ENCODE results near the gene ZBTB20. TPM values are rescaled to one million over a fixed set of nuclear protein-coding genes. Genes with fewer than 3 reads are reported as not detected.

Gene ZBTB20
- polyA plus RNA-seq, 3 donors, result 1.3 to 3.2 (median 2.0) TPM

- Histone ChIP-seq H3K9ac (ENCODE audit: insufficient read depth, low read length, poor library complexity, severe bottlenecking) (no peak overlapping the region), H3K4me2 (replicated peaks; ENCODE audit: extremely low read depth, low read length, poor library complexity, severe bottlenecking) (no peak overlapping the region), H3K4me3 (replicated peaks in 1 of 3; ENCODE audit: low read depth in 2 of 3, low read length in 3 of 3) (no peak overlapping the region), H3K27ac (ENCODE audit: low read depth in 1 of 2, low read length in 2 of 2) (no peak overlapping the region), H4K20me1 (ENCODE audit: insufficient read depth, low read length) (no peaks in the 10 kb centered on the region), H3K27me3 (ENCODE audit: control insufficient read depth in 2 of 2, insufficient read depth in 2 of 2, low read length in 2 of 2) (no peaks in the 10 kb centered on the region), H2AFZ (ENCODE audit: insufficient read depth, low read depth, low read length, poor library complexity, severe bottlenecking) (no peak overlapping the region), H3K9me3 (replicated peaks in 1 of 2; ENCODE audit: control insufficient read depth in 1 of 2, insufficient read depth in 1 of 2, low read length in 2 of 2) (no peaks in the 10 kb centered on the region), H3K4me1 (ENCODE audit: control insufficient read depth in 1 of 2, insufficient read depth in 2 of 2, low read length in 2 of 2) (no peaks in the 10 kb centered on the region), H3K36me3 (replicated peaks in 1 of 2; ENCODE audit: control insufficient read depth in 1 of 2, insufficient read depth in 2 of 2, low read length in 2 of 2) (no peaks in the 10 kb centered on the region), H3K79me2 (ENCODE audit: insufficient read depth, low read length) (no peaks in the 10 kb centered on the region)
- H3K4me3 Mint-ChIP-seq, result no peak overlapping the region
- intact Hi-C loops (cut with micrococcal nuclease), result no loop called here
- WGBS (ENCODE audit: insufficient coverage), result no CpG with 5 or more reads among the region's 1 CpG
- TF ChIP-seq CTCF (IDR thresholded peaks at IDR 0.05), result no peak
- H3K27me3 Mint-ChIP-seq (ENCODE audit: low read depth in 3 of 3), result no peaks in the 10 kb centered on the region
- H3K9me3 Mint-ChIP-seq, result no peaks in the 10 kb centered on the region
- DNase-seq, result no peak
- no peak overlapping the region for H3K27ac Mint-ChIP-seq
- H3K36me3 Mint-ChIP-seq, result no peaks in the 10 kb centered on the region
- H3K4me1 Mint-ChIP-seq, result no peaks in the 10 kb centered on the region
Measured at GRCh38 chr3:115087512-115087911, 59.6 kb downstream of the ZBTB20 start.

- no peak overlapping the region for H3K9ac ChIP-seq (ENCODE audit: insufficient read depth, low read length, poor library complexity, severe bottlenecking)
- DNase-seq, result no peak
- WGBS (ENCODE audit: insufficient coverage), result no CpG with 5 or more reads among the region's 2 CpGs
- Mint-ChIP-seq H3K27me3 (ENCODE audit: low read depth in 3 of 3) (no peaks in the 10 kb centered on the region), H3K36me3 (no peaks in the 10 kb centered on the region), H3K4me1 (no peaks in the 10 kb centered on the region), H3K4me3 (no peak overlapping the region), H3K27ac (no peak overlapping the region), H3K9me3 (no peaks in the 10 kb centered on the region)
- no peak overlapping the region for H3K4me3 ChIP-seq (replicated peaks in 1 of 3; ENCODE audit: low read depth in 2 of 3, low read length in 3 of 3)
- no peak overlapping the region for H3K27ac ChIP-seq (ENCODE audit: low read depth in 1 of 2, low read length in 2 of 2)
- H4K20me1 ChIP-seq (ENCODE audit: insufficient read depth, low read length), result no peaks in the 10 kb centered on the region
- no peaks in the 10 kb centered on the region for H3K9me3 ChIP-seq (replicated peaks in 1 of 2; ENCODE audit: control insufficient read depth in 1 of 2, insufficient read depth in 1 of 2, low read length in 2 of 2)
- intact Hi-C loops (cut with micrococcal nuclease), result no loop called here
- no peaks in the 10 kb centered on the region for H3K79me2 ChIP-seq (ENCODE audit: insufficient read depth, low read length)
- H3K4me2 ChIP-seq (replicated peaks; ENCODE audit: extremely low read depth, low read length, poor library complexity, severe bottlenecking), result no peak overlapping the region
- TF ChIP-seq CTCF (IDR thresholded peaks at IDR 0.05), result no peak
- no peak overlapping the region for H2AFZ ChIP-seq (ENCODE audit: insufficient read depth, low read depth, low read length, poor library complexity, severe bottlenecking)
- H3K27me3 ChIP-seq (ENCODE audit: control insufficient read depth in 2 of 2, insufficient read depth in 2 of 2, low read length in 2 of 2), result no peaks in the 10 kb centered on the region
- no peaks in the 10 kb centered on the region for H3K36me3 ChIP-seq (replicated peaks in 1 of 2; ENCODE audit: control insufficient read depth in 1 of 2, insufficient read depth in 2 of 2, low read length in 2 of 2)
- H3K4me1 ChIP-seq (ENCODE audit: control insufficient read depth in 1 of 2, insufficient read depth in 2 of 2, low read length in 2 of 2), result no peaks in the 10 kb centered on the region
Measured at GRCh38 chr3:115086344-115086743, 60.7 kb downstream of the ZBTB20 start.

Data from CD14-positive monocyte (primary cell).